Parathyroid adenoma (tissue), 2 donors: ENCODE data around the gene NFIC.
A peak's percentile ranks its signal among the peaks of the same experiment; 100 is the strongest.

Experiments used
- H2AFZ ChIP-seq: fragments of 300-600 bp; sonication (generic); one replicate; pipeline ENCODE4 v1.7.0; 2017; ENCODE audit warnings: antibody characterized with exemption, mild to moderate bottlenecking
- H3K27ac ChIP-seq: fragments of 300-600 bp; sonication (generic); one replicate; pipeline ENCODE4 v1.7.0; 2017
- H3K27me3 ChIP-seq: fragments of 300-600 bp; sonication (generic); one replicate; pipeline ENCODE4 v1.7.0; 2017; ENCODE audit warnings: low read length; ENCODE audit not compliant: control insufficient read depth, insufficient read depth
- H3K36me3 ChIP-seq: fragments of 300-600 bp; sonication (generic); one replicate; pipeline ENCODE4 v1.7.0; 2017; ENCODE audit warnings: low read length; ENCODE audit not compliant: control insufficient read depth, insufficient read depth
- H3K4me1 ChIP-seq: fragments of 300-600 bp; sonication (generic); one replicate; pipeline ENCODE4 v1.7.0; 2017; ENCODE audit warnings: control low read depth
- H3K4me2 ChIP-seq: fragments of 300-600 bp; sonication (generic); one replicate; pipeline ENCODE4 v1.7.0; 2017; ENCODE audit warnings: low read length
- H3K4me3 ChIP-seq: fragments of 300-600 bp; sonication (generic); one replicate; pipeline ENCODE4 v1.7.0; 2017; ENCODE audit warnings: low read depth, low read length
- H3K79me2 ChIP-seq: fragments of 300-600 bp; sonication (generic); one replicate; pipeline ENCODE4 v1.7.0; 2017; ENCODE audit warnings: control low read depth
- H3K9ac ChIP-seq: fragments of 300-600 bp; sonication (generic); one replicate; pipeline ENCODE4 v1.7.0; 2017; ENCODE audit warnings: mild to moderate bottlenecking
- H3K9me3 ChIP-seq: fragments of 300-600 bp; sonication (generic); one replicate; pipeline ENCODE4 v1.7.0; 2017; ENCODE audit warnings: low read length; ENCODE audit not compliant: control insufficient read depth
- CTCF ChIP-seq: fragments of 300-600 bp; sonication (generic); IDR thresholded peaks from one replicate; pipeline ENCODE4 v1.7.0; 2017; ENCODE audit warnings: antibody characterized with exemption, mild to moderate bottlenecking
- donor health status: primary hyperparathyroidism.

Gene NFIC

GRCh38 chr19:3359015-3359918, 7.1 kb upstream of the NFIC start:
- peak overlapping the region; percentile 91 for H3K27ac ChIP-seq
- peaks cover 7% of the 10 kb centered on the region for H3K4me1 ChIP-seq
- H3K9me3 ChIP-seq, result no peaks in the 10 kb centered on the region
- H3K79me2 ChIP-seq, result peaks cover 4% of the 10 kb centered on the region
- no peaks in the 10 kb centered on the region for H3K27me3 ChIP-seq
- peak overlapping the region; percentile 82 for H2AFZ ChIP-seq
- H3K36me3 ChIP-seq, result no peaks in the 10 kb centered on the region
- H3K9ac ChIP-seq, result peak overlapping the region; percentile 93
- TF ChIP-seq CTCF, result no peak
- peak overlapping the region; percentile 64 for H3K4me2 ChIP-seq
- H3K4me3 ChIP-seq, result peak overlapping the region; percentile 76

GRCh38 chr19:3359919-3360420, 6.4 kb upstream of the NFIC start:
- peak overlapping the region; percentile 91 for H3K27ac ChIP-seq
- peak overlapping the region; percentile 93 for H3K9ac ChIP-seq
- peak overlapping the region; percentile 97 for H3K4me2 ChIP-seq
- H3K79me2 ChIP-seq, result peaks cover 4% of the 10 kb centered on the region
- no peak for TF ChIP-seq CTCF
- peaks cover 5% of the 10 kb centered on the region for H3K4me1 ChIP-seq
- H2AFZ ChIP-seq, result peak overlapping the region; percentile 82
- H3K9me3 ChIP-seq, result no peaks in the 10 kb centered on the region
- H3K4me3 ChIP-seq, result peak overlapping the region; percentile 76
- H3K27me3 ChIP-seq, result no peaks in the 10 kb centered on the region
- H3K36me3 ChIP-seq, result no peaks in the 10 kb centered on the region

GRCh38 chr19:3360421-3361383, 5.7 kb upstream of the NFIC start:
- Histone ChIP-seq H2AFZ (peak overlapping the region; percentile 59), H3K79me2 (peaks cover 4% of the 10 kb centered on the region), H3K4me3 (peak overlapping the region; percentile 66), H3K36me3 (no peaks in the 10 kb centered on the region), H3K9ac (no peak overlapping the region), H3K4me1 (peaks cover 12% of the 10 kb centered on the region), H3K4me2 (peak overlapping the region; percentile 97), H3K9me3 (no peaks in the 10 kb centered on the region), H3K27ac (peak overlapping the region; percentile 78), H3K27me3 (no peaks in the 10 kb centered on the region)
- TF ChIP-seq CTCF, result peak; percentile 25

- Histone ChIP-seq H3K79me2 (peaks cover 7% of the 10 kb centered on the region), H3K27me3 (no peaks in the 10 kb centered on the region), H3K4me2 (peak overlapping the region; percentile 31), H3K27ac (peak overlapping the region; percentile 78), H3K9ac (no peak overlapping the region), H3K9me3 (no peaks in the 10 kb centered on the region), H2AFZ (no peak overlapping the region), H3K4me3 (peak overlapping the region; percentile 66), H3K4me1 (peaks cover 13% of the 10 kb centered on the region), H3K36me3 (no peaks in the 10 kb centered on the region)
- TF ChIP-seq CTCF, result no peak
These were observed 4.8 kb upstream of the NFIC start for GRCh38 chr19:3361384-3362216.
